ENCODE measurements around the gene SHISAL1.

DNA sequence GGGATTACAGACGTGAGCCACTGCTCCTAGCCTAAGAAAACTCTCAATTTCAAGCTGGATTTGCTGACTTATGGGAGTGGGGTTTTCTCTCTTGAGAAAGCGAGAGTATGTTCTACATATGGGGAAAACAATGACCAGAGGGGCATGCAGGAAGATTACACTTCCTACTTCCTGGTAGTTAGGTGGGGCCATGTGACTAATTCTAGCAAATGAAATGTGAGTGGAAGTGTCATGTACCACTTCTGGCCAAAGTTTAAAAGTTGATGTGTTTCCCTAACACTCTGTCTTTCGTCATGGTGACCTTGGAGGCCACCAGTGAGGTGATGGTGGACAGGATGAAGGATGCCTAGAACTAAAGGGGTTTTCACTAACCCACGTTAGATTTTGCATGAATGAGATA is 81.5 kb downstream of the SHISAL1 start:
- TF ChIP-seq POLR2A (IDR thresholded peaks at IDR 0.05): no peak
- TF ChIP-seq, protein P1, sequence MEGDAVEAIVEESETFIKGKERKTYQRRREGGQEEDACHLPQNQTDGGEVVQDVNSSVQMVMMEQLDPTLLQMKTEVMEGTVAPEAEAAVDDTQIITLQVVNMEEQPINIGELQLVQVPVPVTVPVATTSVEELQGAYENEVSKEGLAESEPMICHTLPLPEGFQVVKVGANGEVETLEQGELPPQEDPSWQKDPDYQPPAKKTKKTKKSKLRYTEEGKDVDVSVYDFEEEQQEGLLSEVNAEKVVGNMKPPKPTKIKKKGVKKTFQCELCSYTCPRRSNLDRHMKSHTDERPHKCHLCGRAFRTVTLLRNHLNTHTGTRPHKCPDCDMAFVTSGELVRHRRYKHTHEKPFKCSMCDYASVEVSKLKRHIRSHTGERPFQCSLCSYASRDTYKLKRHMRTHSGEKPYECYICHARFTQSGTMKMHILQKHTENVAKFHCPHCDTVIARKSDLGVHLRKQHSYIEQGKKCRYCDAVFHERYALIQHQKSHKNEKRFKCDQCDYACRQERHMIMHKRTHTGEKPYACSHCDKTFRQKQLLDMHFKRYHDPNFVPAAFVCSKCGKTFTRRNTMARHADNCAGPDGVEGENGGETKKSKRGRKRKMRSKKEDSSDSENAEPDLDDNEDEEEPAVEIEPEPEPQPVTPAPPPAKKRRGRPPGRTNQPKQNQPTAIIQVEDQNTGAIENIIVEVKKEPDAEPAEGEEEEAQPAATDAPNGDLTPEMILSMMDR (IDR thresholded peaks at IDR 0.05): no peak
